Pons (tissue), 1 donor: Measurements from ENCODE around the gene VN1R5.
"Not testable (repeated sequence)": the region's sequence is repeated elsewhere in the genome, so short reads cannot be mapped to it uniquely, and the experiment has no call there.

ENCODE experiments used
- DNase-seq: peaks from one replicate; pipeline ENCODE4 v3.0.0-alpha.2; 2016; ENCODE audit warnings: low spot score

VN1R5 gene

GRCh38 chr1:247255772-247256171 lies at the start of gene VN1R5:
TSS of gene VN1R5 (plus strand) at chr1:247256072.
- DNase-seq: not testable (repeated sequence)

- peak; percentile 20 for DNase-seq
These were observed 46.5 kb upstream of the VN1R5 start for GRCh38 chr1:247209396-247209795.

GRCh38 chr1:247210062-247210375 lies 45.9 kb upstream of the VN1R5 start:
- DNase-seq: no peak

GRCh38 chr1:247210376-247211117 lies 45.3 kb upstream of the VN1R5 start:
- DNase-seq: peak; percentile 97

GRCh38 chr1:247211339-247211738 lies 44.5 kb upstream of the VN1R5 start:
- no peak for DNase-seq

DNA sequence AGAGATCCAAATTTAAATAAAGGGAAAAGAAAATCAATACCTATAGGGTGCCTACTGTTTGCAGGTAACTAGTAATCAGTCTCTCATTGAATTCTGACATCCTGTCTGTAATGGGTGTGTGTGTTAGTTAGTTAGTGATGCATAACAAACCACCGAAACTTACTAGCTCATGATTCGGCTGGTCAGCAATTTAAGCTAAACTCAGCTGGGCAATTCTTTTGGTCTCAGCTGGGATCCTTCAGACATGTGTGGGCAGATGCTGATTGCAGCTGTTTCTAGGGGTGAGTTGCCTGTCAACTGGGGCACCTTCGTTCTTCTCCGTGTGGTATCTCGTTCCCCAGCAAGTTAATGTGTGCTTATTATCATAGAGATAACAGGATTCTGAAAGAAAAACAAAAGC lies 43.9 kb upstream of the VN1R5 start:
- DNase-seq: no peak

GRCh38 chr1:247212627-247213617 lies 43.0 kb upstream of the VN1R5 start:
- no peak for DNase-seq

DNA sequence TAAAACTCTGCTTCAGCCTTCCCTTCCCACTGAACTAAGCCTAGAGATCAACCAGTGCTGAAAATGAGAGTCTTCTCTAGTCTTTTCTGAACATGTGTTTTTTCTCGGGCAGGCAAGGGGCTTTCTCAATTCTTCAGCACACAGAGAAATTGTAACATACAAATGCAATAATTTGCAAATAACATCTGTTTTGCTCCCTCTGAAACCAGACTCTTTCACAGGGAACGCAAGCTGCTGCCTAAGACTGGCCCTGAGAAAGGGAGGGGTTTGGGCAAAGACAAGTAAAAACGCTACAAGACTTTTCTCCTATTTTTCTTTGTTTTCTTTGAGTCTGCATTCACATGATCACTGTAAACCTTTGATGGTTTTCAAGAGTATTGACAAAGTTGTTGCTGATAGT lies 39.6 kb upstream of the VN1R5 start:
- DNase-seq: no peak

GRCh38 chr1:247218121-247218651 lies 37.7 kb upstream of the VN1R5 start:
- no peak for DNase-seq

GRCh38 chr1:247220280-247220679 lies 35.6 kb upstream of the VN1R5 start:
- DNase-seq: not testable (repeated sequence)

DNA sequence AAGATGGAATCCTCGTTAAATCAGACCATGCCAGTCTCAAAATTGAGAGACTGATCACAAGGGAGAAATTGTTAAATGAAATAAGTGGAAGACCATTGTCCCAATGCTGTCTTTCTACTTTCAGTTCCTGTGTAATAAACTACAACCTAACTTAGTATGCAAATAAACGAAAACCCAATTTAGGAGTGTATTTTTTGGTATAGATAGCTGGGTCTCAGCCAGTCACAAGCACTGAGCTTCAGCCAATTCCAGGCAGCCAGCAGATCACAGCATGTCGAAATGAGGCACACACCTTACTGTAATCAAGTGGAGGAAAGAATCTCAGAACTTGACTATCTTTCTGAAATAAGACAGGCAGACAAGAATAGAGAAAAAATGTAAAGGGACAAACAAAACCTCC lies 33.0 kb upstream of the VN1R5 start:
- no peak for DNase-seq

- no peak for DNase-seq
These were observed 31.1 kb upstream of the VN1R5 start for GRCh38 chr1:247224822-247225221.

GRCh38 chr1:247228133-247228532 lies 27.7 kb upstream of the VN1R5 start:
- peak; percentile 16 for DNase-seq

- no peak for DNase-seq
These were observed 14.2 kb upstream of the VN1R5 start for GRCh38 chr1:247241691-247242090.

GRCh38 chr1:247243524-247244137 lies 12.2 kb upstream of the VN1R5 start:
- DNase-seq: no peak

DNA sequence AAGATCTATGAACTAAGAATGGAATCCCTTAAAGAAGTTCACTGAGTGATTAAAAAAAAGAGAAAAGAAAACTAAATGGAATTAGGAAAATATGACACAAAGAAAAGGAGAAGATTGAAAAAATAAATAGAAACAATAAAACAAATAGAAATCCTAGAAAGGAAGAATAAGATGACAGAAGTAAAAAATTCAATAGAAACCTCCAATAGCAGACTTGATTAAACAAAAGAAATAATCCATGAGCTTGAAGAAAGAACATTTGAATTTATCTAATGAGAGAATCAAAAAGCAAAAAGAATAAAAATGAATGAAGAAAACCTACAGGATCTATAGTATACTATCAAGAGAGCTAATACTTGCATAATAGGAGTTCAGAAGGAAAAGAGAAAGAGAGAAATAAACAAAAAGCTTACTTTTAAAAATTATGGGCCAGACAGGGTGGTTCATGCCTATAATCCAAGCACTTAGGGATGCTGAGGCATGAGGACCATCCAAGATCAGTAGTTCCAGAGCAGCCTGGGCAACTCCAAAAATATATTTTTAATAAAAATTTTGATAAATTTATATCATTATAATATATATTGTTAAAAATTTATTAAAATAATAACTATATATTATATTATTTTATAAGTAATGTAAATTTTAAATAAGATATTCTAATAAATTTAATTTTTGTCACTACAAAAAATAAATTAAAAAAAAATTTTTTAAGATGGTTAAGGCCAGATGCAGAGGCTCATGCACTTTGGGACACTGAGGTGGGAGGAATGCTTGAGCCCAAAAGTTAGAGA lies 9.4 kb upstream of the VN1R5 start:
- DNase-seq: no peak

DNA sequence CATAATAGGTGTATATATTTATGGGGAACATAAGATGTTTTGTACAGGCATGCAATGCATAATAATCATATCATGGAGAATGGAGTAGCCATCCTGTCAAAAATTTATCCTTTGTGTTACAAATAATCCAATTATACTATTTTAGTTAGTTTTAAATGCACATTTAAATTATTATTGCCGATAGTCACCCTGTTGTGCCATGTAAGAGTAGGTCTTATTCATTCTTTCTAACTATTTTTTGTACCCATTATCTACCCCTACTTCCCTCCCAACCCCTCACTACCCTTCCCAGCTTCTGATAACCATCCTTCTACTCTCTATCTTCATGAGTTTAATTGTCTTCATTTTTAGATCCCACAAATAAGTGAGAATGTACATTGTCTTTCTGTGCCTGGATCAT lies 8.3 kb upstream of the VN1R5 start:
- no peak for DNase-seq

DNA sequence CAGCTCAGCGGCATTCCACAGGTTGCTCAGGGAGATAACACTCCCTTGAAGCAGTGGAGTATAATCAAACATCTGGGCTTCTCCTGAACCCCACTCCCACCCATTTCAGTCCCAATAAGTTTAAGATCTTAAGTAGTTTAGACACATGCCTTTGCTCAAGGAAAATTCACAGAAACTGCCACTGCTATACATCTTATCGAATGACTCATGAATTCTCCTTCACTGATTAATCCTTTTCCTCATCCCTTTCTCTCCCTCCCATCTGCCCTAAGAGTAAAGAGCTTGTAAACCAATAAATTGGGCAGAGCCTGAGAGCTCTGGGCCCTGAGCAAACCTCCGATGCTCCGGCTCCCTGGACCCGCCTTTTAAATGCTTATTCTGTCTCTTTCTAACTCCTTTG lies 10.2 kb downstream of the VN1R5 start:
- no peak for DNase-seq

- DNase-seq: no peak
These were observed 12.6 kb downstream of the VN1R5 start for GRCh38 chr1:247268390-247269045.

DNA sequence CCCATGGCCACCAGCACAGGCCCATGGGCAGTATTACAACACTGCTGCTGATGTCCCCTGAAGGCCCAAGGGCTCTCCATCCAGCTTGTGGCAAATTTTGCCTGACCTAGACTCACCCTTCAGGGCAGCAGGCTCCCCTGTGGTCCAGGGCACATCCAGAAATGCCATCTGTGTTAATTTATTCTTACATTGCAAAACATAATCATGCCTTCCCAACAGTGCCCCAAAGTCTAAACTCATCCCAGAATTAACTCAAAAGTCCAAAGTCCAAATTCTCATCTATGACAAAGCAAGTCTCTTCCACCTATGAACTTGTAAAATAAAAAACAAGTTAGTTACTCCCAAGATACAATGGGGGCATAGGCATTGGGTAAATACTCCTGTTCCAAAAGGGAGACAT lies 13.3 kb downstream of the VN1R5 start:
- DNase-seq: no peak

DNA sequence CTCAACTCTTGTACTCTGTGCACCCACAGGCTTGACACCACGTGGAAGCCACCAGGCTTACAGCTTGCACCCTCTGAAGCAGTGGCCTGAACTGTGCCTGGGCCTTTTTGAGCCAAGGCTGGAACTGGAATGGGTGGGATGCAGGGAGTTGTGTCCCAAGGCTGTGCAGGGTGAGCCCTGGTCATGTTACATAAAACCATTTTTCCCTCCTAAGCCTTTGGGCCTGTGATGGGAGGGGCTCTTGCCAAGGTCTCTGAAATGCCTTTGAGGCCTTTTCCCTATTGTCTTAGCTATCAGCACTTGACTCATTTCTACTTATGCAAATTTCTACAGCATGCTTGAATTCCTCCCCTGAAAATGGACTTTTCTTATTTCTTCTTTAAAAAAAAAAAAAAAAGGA lies 14.1 kb downstream of the VN1R5 start:
- no peak for DNase-seq
